GM19438 (cell line): ENCODE data around the gene RGP1.

Experiments
- ATAC-seq: cut with Tn5 transposase; IDR thresholded peaks from one replicate; pipeline ENCODE4 v1.9.1; 2021; ENCODE audit warnings: low read depth; ENCODE audit not compliant: unreplicated experiment

Gene RGP1

DNA sequence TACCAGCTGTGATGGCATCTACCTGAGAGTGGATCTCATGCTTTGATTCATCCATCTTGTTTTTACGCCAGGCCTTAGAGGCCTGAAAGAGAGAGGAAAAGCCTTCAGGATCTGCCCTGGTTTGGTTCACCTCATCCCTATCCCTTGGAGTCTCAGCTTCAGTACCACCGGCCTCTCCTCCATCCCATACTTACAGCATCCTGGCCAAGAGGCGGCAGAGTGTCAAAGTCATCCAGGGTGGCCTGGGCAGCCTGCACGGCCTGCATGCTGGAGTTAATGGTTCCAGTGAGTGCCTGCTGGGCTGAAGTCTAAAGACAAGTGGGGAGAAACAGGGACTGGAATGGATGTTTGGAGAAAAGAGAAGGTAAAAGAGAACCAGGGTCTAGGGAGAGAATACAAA, 29.5 kb upstream of the RGP1 start:
- no peak for ATAC-seq

- ATAC-seq = no peak
Observed at GRCh38 chr9:35723426-35723825, 25.7 kb upstream of the RGP1 start.

DNA sequence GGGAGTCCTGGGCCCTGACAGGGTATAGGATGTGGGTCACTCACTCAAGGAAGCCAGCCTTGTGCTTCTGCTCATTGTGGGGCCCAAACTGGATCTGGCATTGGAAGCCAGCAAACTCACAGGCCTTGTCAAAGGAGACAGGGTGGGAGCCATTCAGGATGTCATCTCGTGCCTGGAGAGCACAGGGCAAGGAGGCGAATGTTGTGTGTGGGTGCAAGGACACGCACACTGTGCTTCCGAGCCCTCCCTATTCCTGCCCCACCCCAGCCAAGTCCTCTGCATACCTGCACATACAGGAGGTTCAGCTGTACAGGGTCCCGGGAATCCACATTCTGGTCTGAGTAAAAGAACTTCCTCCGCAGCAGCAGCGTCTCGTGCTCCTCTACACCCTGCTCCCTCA, 25.2 kb upstream of the RGP1 start:
- no peak for ATAC-seq

DNA sequence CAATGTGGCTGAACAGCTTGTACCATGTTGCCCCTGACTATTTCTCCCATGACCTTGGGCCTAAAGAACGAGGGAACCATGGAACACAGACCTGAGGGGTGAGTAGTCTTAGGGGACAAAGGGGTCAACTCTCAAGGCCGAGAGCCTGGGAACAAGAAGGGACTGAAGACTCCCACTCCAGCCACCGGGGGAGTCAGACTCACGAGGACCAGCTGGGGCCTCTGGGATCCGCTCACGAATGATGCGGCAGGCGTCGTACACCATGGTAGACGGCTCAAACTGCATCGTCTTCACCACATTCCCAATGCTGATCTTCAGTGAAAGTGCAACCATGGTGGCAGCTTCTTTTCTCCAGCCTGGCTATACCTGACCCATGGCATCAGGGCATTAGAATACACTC, 23.7 kb upstream of the RGP1 start:
- no peak for ATAC-seq

DNA sequence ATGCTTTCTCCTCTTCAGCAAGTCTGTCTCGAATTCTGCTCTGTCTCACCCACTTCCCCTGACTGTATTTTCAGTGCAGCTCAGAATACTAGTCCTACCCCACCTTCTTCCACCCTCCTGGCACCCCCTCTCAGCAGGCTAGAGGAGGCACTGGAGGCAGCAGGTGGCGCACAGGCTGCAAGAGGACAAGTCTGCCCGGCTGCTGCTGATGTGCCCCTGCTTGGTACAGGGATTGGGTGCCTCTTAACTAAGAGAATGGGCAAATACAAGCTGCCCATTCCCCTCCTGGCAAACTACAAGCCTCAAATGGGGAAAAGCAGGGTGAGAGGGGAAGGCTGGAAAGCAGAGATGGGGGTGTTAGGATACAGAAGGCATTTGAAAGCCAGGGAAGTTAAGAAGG, 22.2 kb upstream of the RGP1 start:
- no peak for ATAC-seq

- no peak for ATAC-seq
Observed at GRCh38 chr9:35727676-35728040, 21.4 kb upstream of the RGP1 start.

GRCh38 chr9:35728041-35728971, 20.8 kb upstream of the RGP1 start:
- ATAC-seq = no peak

GRCh38 chr9:35729101-35729500, 20.0 kb upstream of the RGP1 start:
- ATAC-seq = no peak

DNA sequence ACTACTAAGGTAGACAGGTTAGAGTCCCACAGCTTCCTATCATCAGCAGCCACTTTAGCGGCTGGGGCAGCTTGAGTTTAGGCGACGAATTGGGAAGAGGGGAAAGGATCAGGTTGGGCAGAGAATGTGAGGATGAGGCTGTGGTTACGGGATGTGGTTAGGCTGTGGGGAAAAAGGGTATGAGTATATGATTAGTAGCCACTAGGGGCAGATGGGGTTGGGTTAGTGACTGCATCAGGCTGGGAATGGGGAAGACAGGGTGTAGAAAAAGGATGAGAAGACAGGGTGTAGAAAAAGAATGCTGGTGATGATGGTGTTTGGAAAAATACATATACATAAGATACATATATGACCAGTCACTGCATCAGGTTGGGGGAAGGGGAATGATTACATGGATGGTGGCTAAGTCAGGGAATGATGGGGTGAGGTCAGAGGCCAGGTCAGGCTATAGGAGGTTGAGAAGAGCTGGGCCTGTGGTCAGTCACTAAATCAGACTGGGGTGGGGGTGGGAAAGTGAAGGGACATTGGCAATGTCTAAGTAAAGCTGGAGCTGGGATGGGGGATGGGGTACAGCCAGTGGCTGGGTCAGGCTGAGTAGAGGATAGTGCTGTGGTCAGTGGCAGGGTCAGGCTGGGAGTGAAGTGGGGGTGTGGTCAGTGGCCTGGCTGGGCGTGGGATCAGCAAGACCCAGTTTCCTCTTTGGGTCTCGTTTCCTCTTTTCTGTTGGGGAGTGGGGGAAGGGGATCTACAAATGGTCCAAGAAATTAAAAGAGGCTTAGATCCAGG, 19.2 kb upstream of the RGP1 start:
- ATAC-seq = no peak

- no peak for ATAC-seq
Observed at GRCh38 chr9:35730486-35730854, 18.6 kb upstream of the RGP1 start.

DNA sequence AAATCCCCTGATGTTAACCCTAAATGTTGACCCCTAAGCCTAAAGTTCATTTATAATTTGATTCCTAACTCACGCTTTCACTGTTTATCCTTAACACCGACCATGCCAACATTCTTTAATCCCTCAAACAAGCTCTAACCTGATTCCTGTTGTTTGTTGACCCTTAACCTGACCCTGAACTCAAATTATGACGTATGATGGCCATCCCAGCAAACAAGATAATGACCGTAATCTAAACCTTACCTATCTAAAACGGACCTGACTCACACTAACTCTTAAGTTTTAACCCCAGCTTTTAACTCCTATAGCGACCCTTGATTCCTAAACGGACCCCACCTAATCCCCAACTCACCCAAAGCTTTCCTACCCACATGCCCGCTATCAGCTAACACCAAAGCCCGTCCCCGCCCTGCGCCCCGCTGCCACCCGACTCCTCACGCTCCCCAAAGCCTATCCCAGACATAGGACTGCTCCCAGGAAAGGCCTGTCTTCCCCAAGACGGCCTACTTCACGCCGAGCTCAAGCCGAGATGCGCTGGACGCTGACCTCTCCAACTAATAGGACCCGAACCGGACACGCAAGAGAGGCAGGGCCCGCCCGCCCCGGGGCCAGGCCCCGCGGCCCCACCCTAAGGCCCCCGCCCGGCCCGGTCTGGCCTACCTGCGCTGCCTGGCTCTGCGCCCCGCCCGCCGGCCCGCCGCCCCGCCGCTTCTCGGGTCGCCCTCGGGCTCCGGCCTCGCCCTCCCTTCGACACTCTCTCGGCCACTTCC, 17.5 kb upstream of the RGP1 start:
- no peak for ATAC-seq

- ATAC-seq = peak; percentile 71
Observed at GRCh38 chr9:35732185-35732799, 16.8 kb upstream of the RGP1 start, which contains the start of the genes CREB3 and TLN1. Gene CREB3 (plus strand): TSS chr9:35732666. CDS start chr9:35732773, 107 bp downstream. Gene TLN1 (minus strand): TSS chr9:35732195. CDS start chr9:35725694, 6,501 bp downstream.

DNA sequence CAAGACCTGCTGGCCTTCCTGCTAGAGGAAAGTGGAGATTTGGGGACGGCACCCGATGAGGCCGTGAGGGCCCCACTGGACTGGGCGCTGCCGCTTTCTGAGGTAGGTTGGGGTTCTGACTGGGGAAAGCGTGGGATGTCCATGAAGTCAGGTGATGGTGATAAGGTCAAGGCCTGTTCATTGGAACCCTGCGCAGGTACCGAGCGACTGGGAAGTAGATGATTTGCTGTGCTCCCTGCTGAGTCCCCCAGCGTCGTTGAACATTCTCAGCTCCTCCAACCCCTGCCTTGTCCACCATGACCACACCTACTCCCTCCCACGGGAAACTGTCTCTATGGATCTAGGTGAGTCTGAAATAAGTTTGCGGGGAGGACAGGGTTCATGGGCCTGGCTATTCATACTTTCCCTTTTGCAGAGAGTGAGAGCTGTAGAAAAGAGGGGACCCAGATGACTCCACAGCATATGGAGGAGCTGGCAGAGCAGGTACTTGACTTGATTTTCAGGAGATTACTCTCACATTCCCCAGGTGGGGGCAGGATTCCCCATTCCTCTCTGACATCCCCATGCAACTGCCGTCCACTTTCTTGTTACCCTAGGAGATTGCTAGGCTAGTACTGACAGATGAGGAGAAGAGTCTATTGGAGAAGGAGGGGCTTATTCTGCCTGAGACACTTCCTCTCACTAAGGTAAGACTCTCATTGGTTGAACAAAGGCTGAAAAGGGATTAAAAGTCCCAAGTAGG, 16.1 kb upstream of the RGP1 start:
- no peak for ATAC-seq

DNA sequence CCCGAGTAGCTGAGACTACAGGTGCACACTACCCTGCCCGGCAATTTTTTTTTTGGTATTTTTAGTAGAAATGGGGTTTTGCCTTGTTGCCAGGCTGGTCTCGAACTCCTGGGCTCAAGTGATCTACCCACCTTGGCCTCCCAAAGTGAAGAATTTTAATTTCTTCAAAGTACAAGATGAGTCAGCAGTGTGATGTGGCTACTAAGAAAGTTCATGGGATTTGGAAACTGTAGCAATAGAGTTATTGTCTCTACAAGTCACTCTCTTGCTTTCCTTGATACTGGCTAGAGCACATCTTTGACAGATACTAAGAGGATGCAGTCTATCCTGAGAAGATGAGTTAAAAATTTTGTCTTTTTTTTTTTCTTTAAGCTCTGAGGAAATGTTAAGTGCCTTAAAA, 15.0 kb upstream of the RGP1 start:
- no peak for ATAC-seq

DNA sequence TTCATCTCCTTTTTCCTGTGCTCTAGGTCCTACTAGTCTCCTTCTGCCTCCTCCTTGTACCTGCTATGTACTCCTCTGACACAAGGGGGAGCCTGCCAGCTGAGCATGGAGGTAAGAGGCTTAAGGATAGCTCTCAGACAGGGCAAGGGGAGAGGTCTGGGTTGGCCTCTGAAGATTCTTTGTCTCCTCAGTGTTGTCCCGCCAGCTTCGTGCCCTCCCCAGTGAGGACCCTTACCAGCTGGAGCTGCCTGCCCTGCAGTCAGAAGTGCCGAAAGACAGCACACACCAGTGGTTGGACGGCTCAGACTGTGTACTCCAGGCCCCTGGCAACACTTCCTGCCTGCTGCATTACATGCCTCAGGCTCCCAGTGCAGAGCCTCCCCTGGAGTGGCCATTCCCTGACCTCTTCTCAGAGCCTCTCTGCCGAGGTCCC, 12.9 kb upstream of the RGP1 start:
- ATAC-seq = no peak

DNA sequence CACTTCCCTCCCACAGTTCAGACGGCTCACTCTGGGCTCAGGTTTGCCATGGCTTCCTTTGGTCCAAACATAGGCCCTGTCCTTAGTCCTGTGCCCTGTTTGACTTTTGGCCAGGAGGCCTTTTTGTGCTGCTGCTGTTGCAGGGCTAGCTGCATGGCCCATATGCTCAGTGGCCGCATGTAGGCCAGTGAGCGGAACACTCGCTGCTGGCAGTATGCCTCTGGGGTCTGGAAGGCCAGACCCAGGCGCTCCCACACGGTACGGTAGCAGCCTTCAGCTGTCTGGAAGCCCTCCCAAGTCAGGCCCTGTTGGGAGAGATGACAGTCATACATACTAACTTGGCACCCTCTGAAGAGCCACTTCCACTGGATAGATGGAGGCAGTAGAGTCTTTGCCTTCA, 11.9 kb upstream of the RGP1 start:
- ATAC-seq = no peak

- no peak for ATAC-seq
Observed at GRCh38 chr9:35738186-35738585, 10.9 kb upstream of the RGP1 start.

GRCh38 chr9:35738924-35739323, 10.2 kb upstream of the RGP1 start:
- ATAC-seq = no peak

GRCh38 chr9:35740243-35740642, 8.8 kb upstream of the RGP1 start:
- no peak for ATAC-seq

DNA sequence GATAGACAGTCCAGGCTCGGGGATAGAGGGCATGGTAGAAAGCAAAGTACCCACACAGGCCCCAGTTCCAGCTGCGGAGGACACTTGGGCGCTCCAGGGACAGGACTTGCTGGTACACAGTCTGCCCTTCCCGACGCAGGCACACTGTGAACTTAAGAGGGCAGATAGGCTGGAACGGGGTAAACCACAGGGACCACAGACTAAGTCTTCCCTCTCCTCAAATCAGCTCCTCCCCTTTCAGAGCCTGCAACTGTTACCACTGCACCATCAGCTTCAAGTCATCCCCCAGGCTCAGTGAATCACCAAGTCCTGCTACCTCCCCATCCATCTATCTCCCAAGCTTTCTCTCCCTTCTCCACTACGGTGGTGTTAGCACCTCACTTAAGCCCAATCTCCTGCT, 7.3 kb upstream of the RGP1 start:
- ATAC-seq = no peak
